GM12892 (cell line): ENCODE results near the gene TNS1.

ENCODE experiments used
- POLR2A ChIP-seq: IDR thresholded peaks from 2 replicates; pipeline ENCODE4 v1.6.1; 2011; ENCODE audit warnings: low read depth, low read length, control low read depth
- POLR2AphosphoS5 ChIP-seq: IDR thresholded peaks from 2 replicates; pipeline ENCODE4 v1.6.1; 2011; ENCODE audit warnings: low read depth, low read length, control low read depth
- TAF1 ChIP-seq: IDR thresholded peaks from 2 replicates; pipeline ENCODE4 v1.6.1; 2011; ENCODE audit warnings: low read depth, mild to moderate bottlenecking, control low read depth, low read length, borderline replicate concordance

- TF ChIP-seq POLR2AphosphoS5 = no peak
- no peak for TF ChIP-seq POLR2A
- no peak for TF ChIP-seq TAF1
Observed at GRCh38 chr2:217789736-217790181, 213.0 kb downstream of the TNS1 start.
